22Rv1 (cell line): ENCODE data around the gene MAP3K9.

Source experiments
- CTCF ChIP-seq: fragments of 450-650 bp; IDR thresholded peaks from 2 replicates; pipeline ENCODE4 v1.5.1; 2017; ENCODE audit warnings: mild to moderate bottlenecking
- ZFX ChIP-seq: fragments of 450-650 bp; IDR thresholded peaks from 2 replicates; pipeline ENCODE4 v1.6.1; 2017; ENCODE audit warnings: antibody characterized with exemption, borderline replicate concordance

- TF ChIP-seq CTCF, result peak; percentile 19; the same call in 1 of the 2 replicates
- TF ChIP-seq ZFX, result no peak
Measured at GRCh38 chr14:70858641-70859040, 49.3 kb upstream of the MAP3K9 start.
